Dermis microvascular lymphatic vessel endothelial cell (primary cell): ENCODE results near the gene HMG20B. TPM values are rescaled to one million over a fixed set of nuclear protein-coding genes. Genes with fewer than 3 reads are reported as not detected.
A peak's percentile ranks its signal among the peaks of the same experiment; 100 is the strongest.

Source experiments
- DNase-seq, 2 donors: peaks; one replicate each; pipeline versions ENCODE4 v3.0.0 to v3.0.0-alpha.2; 2010; ENCODE audit warnings: low read depth in 2 of 2
- total RNA-seq: library from RNA; depleted of rRNA; stranded (reverse); fragments of >200 nt; gene quantifications from 2 replicates; pipeline ENCODE4 v1.2.1, GENCODE V29; 2014

HMG20B gene
- total RNA-seq, 1 donor from 2014 or later, result 58.9 TPM

DNA sequence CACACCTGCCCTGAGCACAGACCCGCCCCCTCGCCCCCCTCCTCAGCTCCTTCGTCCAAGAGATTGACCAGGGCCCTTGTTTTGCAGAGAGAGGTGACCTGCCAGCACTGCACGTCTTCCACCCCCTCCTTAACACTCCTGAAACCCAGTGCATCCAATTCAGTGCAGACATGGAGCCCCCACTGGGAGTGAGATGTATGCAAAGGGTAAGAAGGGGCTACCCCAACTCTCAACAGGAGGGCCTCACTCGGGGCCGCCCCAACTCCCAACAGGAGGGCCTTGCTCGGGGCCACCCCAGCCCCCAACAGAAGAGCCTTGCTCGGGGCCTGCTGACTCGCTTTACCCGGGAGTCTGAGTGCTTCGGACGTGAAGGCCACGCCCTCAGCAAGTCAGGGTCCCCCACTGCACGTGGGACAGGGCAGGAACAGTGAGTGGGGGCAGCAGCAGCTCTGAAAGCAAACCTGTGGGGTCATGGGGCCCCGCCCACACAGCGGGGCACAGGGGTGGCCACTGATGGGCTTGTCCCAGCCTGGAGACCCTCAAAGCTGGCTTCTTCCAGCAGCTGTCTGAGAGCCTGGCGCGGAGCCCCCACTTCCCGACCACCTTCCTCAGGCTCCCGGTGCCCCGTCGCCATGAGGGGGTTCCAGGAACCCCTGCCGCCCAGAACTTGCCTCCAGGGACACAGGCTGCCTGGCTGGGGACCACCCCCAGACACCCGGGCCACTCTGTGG lies 48.2 kb downstream of the HMG20B start:
- DNase-seq, result no peak

DNA sequence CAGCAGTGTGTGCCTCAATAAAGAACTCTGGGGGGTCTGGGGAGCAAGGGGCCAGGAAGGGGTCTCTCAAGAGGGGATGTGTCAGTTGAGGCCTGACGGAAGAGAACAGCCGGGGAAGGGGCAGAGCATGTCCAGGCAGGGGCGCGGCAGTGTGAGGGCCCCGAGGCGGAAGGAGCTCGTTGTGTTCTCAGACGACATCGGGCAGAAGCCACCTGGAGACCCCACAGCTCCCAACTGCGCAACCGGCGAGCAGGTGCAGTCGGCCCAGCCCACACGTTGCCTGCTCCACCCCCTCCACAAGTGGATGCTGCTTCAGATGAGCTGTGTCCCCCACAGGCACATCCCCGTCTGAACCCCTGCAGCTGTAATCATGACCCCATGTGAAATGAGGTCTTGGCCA lies 48.9 kb downstream of the HMG20B start:
- no peak for DNase-seq

- no peak for DNase-seq
Measured at GRCh38 chr19:3622224-3622623, 49.5 kb downstream of the HMG20B start.

DNA sequence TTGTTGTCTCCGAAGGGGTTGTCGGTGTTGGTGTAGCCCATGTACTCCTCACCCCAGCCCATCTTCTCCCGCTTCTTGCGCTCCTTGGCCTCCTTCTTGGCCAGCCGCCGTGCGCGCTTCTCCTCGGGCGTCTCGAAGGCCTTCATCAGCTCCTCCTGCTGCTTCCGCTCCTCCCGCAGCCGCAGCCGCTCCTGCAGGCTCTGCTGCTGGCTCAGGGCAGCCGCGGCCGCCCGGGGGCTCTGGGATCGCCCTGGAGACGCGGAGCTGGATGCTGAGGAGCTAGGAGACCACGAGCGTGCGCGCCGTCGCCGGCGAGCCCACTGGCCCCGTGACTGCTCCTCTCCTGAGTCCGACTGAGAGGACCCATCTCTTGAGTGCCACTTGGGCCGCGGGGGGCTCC lies 51.0 kb downstream of the HMG20B start:
- no peak for DNase-seq

DNA sequence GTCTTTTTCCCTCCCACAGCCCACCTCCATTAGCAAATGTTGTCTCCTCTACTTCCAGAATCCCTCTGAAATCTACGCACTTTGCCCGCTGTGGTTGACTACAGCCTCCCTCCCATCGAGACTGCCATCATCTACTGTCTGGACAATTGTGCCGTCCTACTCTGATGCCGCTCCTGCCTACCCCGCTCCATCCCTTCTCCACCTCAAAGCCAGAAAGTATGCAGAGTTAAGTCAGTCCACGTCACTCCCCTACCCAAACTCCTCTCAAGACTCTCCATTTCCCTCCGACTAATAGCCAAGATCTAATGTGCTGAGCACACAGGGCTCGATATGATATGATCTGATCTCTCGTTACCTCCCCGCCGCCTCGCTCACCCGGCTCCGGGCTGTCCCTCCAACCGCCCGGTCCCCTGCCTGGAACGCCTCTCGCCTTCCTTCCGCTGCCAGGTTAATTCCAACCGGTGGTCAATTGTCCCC lies 53.3 kb downstream of the HMG20B start:
- no peak for DNase-seq

GRCh38 chr19:3626473-3627350 lies 54.0 kb downstream of the HMG20B start, which contains the start of gene CACTIN:
Gene CACTIN (minus strand): TSS chr19:3626790. CDS start chr19:3626762, 28 bp downstream.
- peak; percentile 91 to 98 for DNase-seq

DNA sequence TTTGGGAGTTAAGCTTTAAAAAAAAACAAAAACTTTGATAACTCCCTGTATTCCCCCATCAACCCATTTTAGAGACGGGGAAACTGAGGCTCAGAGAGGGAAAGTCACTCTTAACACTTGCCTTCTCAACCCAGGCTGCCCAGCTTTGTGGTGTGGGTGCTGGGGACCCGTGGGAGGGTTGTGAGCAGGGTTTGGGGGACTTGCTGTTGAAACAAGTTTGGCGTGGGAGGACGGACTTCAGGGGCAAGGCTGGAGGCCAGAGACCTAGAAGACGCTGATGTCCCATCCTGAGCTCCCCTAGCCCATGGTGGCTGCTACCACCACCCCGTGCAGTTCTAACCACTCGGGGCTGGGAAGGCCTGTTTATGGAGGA lies 54.6 kb downstream of the HMG20B start:
- DNase-seq, result no peak

Other genes with a start within 250 kb of the HMG20B start
- 11.9 and 18.2 TPM in 2 replicates for gene NFIC, start 206.4 kb upstream of the HMG20B start, total RNA-seq
- not detected in 2 replicates for gene SMIM24, start 92.4 kb upstream of the HMG20B start, total RNA-seq
- not detected in 2 replicates for gene SMIM44, start 89.5 kb upstream of the HMG20B start, total RNA-seq
- 8.6 and 13.9 TPM in 2 replicates for gene DOHH, start 72.3 kb upstream of the HMG20B start, total RNA-seq
- gene FZR1, start 66.6 kb upstream of the HMG20B start, total RNA-seq, result 28.4 and 29.8 TPM in 2 replicates
- not detected in 2 replicates for gene TEKTIP1, start 33.8 kb upstream of the HMG20B start, total RNA-seq
- 53.8 and 78.4 TPM in 2 replicates for gene MFSD12, start 15.4 kb upstream of the HMG20B start, total RNA-seq
- 0.77 and 1.4 TPM in 2 replicates for gene GIPC3, start 12.5 kb downstream of the HMG20B start, total RNA-seq
- gene TBXA2R, start 33.9 kb downstream of the HMG20B start, total RNA-seq, result 1.9 and 2.1 TPM in 2 replicates
- gene CACTIN, start 53.8 kb downstream of the HMG20B start, total RNA-seq, result 18.6 and 25.8 TPM in 2 replicates
- 19.4 and 42.0 TPM in 2 replicates for gene PIP5K1C, start 127.5 kb downstream of the HMG20B start, total RNA-seq
- under 0.01 TPM in 2 replicates for gene TJP3, start 135.4 kb downstream of the HMG20B start, total RNA-seq
- gene APBA3, start 188.7 kb downstream of the HMG20B start, total RNA-seq, result 15.0 and 22.5 TPM in 2 replicates
- 45.1 and 72.9 TPM in 2 replicates for gene MRPL54, start 189.7 kb downstream of the HMG20B start, total RNA-seq
- gene RAX2, start 199.3 kb downstream of the HMG20B start, total RNA-seq, result not detected in 2 replicates
- 0.64 and 0.76 TPM in 2 replicates for gene MATK, start 213.4 kb downstream of the HMG20B start, total RNA-seq